ENCODE results near the gene TAF1.
"Not testable (repeated sequence)": the region's sequence is repeated elsewhere in the genome, so short reads cannot be mapped to it uniquely, and the experiment has no call there.

Gene TAF1

DNA sequence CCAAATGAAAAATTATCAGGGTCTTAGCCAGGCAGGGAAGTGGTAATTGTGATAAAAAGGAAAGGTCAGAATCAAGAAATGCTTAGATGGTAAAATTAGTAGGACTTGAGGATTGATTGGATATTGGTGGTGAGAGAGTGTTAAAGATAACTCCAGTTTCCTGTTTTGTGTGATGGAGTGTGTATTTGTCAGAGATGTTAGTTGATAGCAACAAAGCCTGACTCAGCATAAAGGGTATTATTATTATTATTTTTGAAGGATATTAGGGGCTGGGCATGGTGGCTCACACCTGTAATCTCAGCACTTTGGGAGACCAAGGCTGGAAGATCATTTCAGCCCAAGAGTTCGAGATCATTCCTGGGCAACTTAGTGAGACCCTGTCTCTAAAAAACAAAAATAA, 143.1 kb downstream of the TAF1 start:
- DNase-seq: no peak

DNA sequence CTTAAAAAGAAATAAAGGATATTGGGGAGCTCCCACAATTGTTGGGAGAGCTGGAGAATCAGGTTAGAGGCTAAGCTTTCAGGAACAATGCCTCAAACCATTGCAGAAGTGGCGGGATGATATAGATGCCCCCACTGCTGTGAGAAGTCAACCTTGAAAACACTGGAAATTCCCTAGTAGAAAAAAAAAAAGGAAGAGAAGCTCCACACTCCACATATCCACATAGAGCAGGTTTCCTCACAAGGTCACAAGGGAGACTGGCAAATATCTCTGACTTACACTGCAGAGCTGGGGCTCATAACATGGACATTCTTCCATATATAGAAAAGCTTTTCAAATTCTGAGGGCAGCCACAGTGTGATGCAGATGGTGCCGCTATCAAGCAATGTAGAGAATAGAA, 144.0 kb downstream of the TAF1 start:
- no peak for DNase-seq

DNA sequence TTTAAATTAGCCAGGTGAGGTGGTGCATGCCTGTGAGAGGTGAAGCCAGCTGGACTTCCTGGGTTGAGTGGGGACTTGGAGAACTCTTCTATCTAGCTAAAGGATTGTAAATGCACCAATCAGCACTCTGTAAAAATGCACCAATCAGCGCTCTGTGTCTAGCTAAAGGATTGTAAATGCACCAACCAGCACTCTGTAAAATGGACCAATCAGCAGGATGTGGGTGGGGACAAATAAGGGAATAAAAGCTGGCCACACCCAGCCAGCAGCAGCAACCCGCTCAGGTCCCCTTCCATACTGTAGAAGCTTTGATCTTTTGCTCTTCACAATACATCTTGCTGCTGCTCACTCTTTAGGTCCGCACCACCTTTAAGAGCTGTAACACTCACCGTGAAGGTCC, 147.6 kb downstream of the TAF1 start:
- not testable (repeated sequence) for DNase-seq

DNA sequence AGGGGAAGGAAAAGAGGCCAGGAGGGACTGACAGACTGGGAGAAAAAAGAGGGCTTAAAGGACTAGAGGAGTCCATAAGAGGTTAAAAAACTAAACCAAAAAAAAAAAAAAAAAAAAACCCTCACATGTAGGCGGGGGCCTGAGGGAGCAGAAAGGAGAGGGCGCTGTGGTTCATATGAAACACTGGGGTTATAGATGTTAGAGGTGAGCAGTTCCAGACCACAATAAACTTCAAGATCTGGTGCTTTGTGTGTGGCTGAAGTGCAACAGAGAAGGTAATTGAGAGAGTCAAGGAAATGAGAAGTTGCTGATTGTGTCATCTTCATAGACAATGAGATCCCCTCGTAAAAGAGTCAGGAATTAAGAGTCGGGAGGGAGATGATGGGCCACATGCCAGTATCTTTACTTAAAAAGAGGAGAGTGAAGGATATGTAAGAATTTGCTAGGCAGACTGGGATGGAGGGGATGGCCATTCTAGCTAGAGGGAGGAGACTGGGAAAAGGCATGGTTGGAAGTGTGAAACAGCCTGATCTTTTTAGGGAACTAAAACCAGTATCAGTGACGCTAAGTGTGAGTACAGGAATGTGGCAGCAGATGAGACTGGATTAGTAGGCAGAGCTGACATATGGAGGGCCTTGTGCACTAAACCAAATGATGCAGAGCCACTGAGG, 148.3 kb downstream of the TAF1 start:
- no peak for DNase-seq

DNA sequence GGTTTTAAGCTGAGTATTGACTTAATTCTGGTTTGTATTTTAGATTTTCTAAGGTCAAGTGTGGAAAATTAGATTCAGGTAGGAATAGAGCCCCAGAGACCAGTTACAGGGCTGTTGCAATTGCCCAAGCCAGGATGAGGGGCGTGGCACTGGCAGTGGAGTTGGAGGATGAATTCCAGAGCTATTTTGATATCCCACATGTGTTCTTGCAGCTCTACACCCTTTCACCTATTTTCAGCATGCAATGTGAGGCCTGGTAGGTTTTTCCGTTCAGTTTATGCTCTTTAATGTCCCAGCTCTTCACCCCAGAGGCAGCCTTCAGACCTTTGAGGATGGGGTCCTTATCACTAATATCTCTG, 148.9 kb downstream of the TAF1 start:
- DNase-seq: no peak

All from GDM1 (cell line).